HG03025 (cell line): ENCODE measurements around the gene PCDHGB2.
"Not testable (repeated sequence)": the region's sequence is repeated elsewhere in the genome, so short reads cannot be mapped to it uniquely, and the experiment has no call there.

Source experiments
- ATAC-seq: cut with Tn5 transposase; IDR thresholded peaks from one replicate; pipeline ENCODE4 v1.9.1; 2021; ENCODE audit warnings: mild to moderate bottlenecking, moderate library complexity; ENCODE audit not compliant: unreplicated experiment, low FRiP score

The PCDHGB2 gene

GRCh38 chr5:141383345-141383744 lies 23.6 kb downstream of the PCDHGB2 start:
- ATAC-seq: no peak

GRCh38 chr5:141384471-141385267 lies 24.9 kb downstream of the PCDHGB2 start:
- ATAC-seq: no peak

- ATAC-seq: not testable (repeated sequence)
These were observed 27.9 kb downstream of the PCDHGB2 start, which contains the start of gene PCDHGB4 for GRCh38 chr5:141387557-141388311. Gene PCDHGB4, plus strand, starts transcription at chr5:141387698. Its CDS starts 187 bp downstream, at chr5:141387885.

GRCh38 chr5:141388661-141389060 lies 28.9 kb downstream of the PCDHGB2 start:
- no peak for ATAC-seq

GRCh38 chr5:141389153-141390042 lies 29.6 kb downstream of the PCDHGB2 start:
- no peak for ATAC-seq

GRCh38 chr5:141392429-141393198 lies 32.8 kb downstream of the PCDHGB2 start, which contains the start of gene PCDHGA8:
Gene PCDHGA8, plus strand, starts transcription at chr5:141392633. Its CDS starts 181 bp downstream, at chr5:141392814.
- no peak for ATAC-seq

- no peak for ATAC-seq
These were observed 33.5 kb downstream of the PCDHGB2 start for GRCh38 chr5:141393267-141393666.

- not testable (repeated sequence) for ATAC-seq
These were observed 34.8 kb downstream of the PCDHGB2 start for GRCh38 chr5:141394401-141395187.

GRCh38 chr5:141397756-141398551 lies 38.2 kb downstream of the PCDHGB2 start, which contains the start of gene PCDHGB5:
Gene PCDHGB5, plus strand, starts transcription at chr5:141397947. Its CDS starts 181 bp downstream, at chr5:141398128.
- ATAC-seq: not testable (repeated sequence)

GRCh38 chr5:141398608-141399007 lies 38.8 kb downstream of the PCDHGB2 start:
- no peak for ATAC-seq

- ATAC-seq: no peak
These were observed 39.9 kb downstream of the PCDHGB2 start for GRCh38 chr5:141399555-141400258.

GRCh38 chr5:141402553-141403243 lies 42.9 kb downstream of the PCDHGB2 start, which contains the start of gene PCDHGA9:
Gene PCDHGA9, plus strand, starts transcription at chr5:141402778. Its CDS starts 175 bp downstream, at chr5:141402953.
- ATAC-seq: no peak

- ATAC-seq: no peak
These were observed 43.6 kb downstream of the PCDHGB2 start for GRCh38 chr5:141403387-141403786.

- not testable (repeated sequence) for ATAC-seq
These were observed 48.2 kb downstream of the PCDHGB2 start, which contains the start of gene PCDHGB6 for GRCh38 chr5:141407790-141408505. Gene PCDHGB6, plus strand, starts transcription at chr5:141408021. Its CDS starts 182 bp downstream, at chr5:141408203.

GRCh38 chr5:141409598-141410306 lies 50.0 kb downstream of the PCDHGB2 start:
- ATAC-seq: no peak
